GM18499 (cell line): ENCODE data around the gene TRPM8.

Experiments used
- ATAC-seq: cut with Tn5 transposase; IDR thresholded peaks from one replicate; pipeline ENCODE4 v1.9.1; 2021; ENCODE audit warnings: moderate number of reproducible peaks; ENCODE audit not compliant: insufficient read depth, unreplicated experiment

The TRPM8 gene

GRCh38 chr2:234033174-234033573 is 116.0 kb downstream of the TRPM8 start:
- ATAC-seq: no peak

- no peak for ATAC-seq
Observed at GRCh38 chr2:234033885-234034284, 116.7 kb downstream of the TRPM8 start.

GRCh38 chr2:234038076-234038802 is 121.1 kb downstream of the TRPM8 start:
- ATAC-seq: no peak

GRCh38 chr2:234044157-234044556 is 127.0 kb downstream of the TRPM8 start:
- no peak for ATAC-seq

- no peak for ATAC-seq
Observed at GRCh38 chr2:234046521-234046920, 129.3 kb downstream of the TRPM8 start.

- ATAC-seq: no peak
Observed at GRCh38 chr2:234047361-234047760, 130.2 kb downstream of the TRPM8 start.

GRCh38 chr2:234048049-234048448 is 130.9 kb downstream of the TRPM8 start:
- ATAC-seq: no peak

- no peak for ATAC-seq
Observed at GRCh38 chr2:234050455-234051135, 133.4 kb downstream of the TRPM8 start, which contains the start of gene SPP2. SPP2 (plus strand) TSS chr2:234050702; CDS start chr2:234050787, 85 bp downstream.

- ATAC-seq: no peak
Observed at GRCh38 chr2:234051374-234052070, 134.3 kb downstream of the TRPM8 start.

GRCh38 chr2:234058881-234059280 is 141.7 kb downstream of the TRPM8 start:
- ATAC-seq: no peak

- no peak for ATAC-seq
Observed at GRCh38 chr2:234060236-234060635, 143.1 kb downstream of the TRPM8 start.

GRCh38 chr2:234061624-234062257 is 144.6 kb downstream of the TRPM8 start:
- no peak for ATAC-seq

- ATAC-seq: no peak
Observed at GRCh38 chr2:234066587-234066986, 149.4 kb downstream of the TRPM8 start.
